Measurements from ENCODE around the gene GSC2. TPM values are rescaled to one million over a fixed set of nuclear protein-coding genes. Genes with fewer than 3 reads are reported as not detected.

GSC2 gene
- total RNA-seq, 6 experiments from 2014 or later: not detected

DNA sequence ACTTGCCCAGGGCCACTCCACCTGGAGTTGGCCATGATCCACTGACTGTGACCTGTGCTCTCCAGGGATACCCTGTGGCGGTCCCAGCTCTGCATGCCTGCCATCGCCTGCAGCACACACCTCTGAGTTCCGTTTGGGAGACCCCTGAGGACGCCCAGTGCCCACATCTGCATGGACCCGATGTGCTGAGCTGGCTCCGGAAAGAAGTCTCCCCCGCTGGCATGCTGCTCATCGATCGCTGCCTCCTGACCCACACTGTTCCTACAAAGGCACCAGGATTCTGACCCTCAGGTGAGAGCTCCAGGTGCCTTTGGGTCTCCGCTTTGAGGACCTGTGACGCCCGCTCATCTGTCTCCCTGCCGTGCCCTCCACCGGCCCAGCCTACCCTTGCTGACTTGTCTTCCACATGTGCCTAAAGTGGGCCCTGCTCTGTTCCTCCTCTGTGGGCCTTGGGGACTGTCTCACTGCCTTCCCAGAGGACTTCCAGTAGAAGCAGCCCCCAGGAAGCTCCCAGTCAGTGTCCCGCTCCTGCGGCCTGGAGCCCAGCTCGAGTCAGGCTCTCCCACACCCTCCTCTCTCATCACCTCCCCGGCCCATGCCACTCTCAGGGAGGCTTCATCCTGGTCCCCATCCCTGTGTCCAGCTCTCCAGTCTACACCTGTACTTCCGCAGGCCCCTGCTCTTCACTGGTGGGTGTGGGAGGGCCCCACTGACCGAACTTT, 34.3 kb upstream of the GSC2 start:
- TF ChIP-seq, protein P1, sequence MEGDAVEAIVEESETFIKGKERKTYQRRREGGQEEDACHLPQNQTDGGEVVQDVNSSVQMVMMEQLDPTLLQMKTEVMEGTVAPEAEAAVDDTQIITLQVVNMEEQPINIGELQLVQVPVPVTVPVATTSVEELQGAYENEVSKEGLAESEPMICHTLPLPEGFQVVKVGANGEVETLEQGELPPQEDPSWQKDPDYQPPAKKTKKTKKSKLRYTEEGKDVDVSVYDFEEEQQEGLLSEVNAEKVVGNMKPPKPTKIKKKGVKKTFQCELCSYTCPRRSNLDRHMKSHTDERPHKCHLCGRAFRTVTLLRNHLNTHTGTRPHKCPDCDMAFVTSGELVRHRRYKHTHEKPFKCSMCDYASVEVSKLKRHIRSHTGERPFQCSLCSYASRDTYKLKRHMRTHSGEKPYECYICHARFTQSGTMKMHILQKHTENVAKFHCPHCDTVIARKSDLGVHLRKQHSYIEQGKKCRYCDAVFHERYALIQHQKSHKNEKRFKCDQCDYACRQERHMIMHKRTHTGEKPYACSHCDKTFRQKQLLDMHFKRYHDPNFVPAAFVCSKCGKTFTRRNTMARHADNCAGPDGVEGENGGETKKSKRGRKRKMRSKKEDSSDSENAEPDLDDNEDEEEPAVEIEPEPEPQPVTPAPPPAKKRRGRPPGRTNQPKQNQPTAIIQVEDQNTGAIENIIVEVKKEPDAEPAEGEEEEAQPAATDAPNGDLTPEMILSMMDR (IDR thresholded peaks at IDR 0.05): no peak
- Mint-ChIP-seq H3K9me3 (no peaks in the 10 kb centered on the region), H3K27me3 (ENCODE audit: insufficient read depth) (peaks cover 2% of the 10 kb centered on the region), H3K4me1 (ENCODE audit: low read depth) (peaks cover 11% of the 10 kb centered on the region), H3K4me3 (peak overlapping the region; percentile 53; the same call in 1 of the 2 replicates), H3K36me3 (ENCODE audit: low read depth) (no peaks in the 10 kb centered on the region), H3K27ac (peak overlapping the region; percentile 92)
- DNase-seq: no peak

DNA sequence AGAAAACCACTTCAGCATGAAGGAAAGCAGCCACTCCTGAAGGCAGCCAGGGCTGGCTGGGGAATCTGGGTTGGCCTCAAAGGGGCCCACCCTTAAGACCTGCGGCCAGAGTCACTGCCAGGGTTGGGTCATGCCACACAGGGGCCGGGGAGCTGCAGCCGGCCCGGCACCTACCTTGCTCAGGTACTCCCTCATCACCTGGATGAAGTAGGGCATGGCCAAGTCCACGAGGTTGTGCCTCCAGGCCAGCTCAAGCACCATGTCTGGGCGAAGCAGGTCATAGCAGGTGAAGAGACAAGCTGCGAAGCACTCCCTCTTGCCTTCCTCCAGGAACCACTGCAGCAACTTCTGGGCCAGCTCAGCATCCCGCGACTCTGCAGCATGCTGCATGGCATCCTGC, 33.1 kb upstream of the GSC2 start:
- H3K4me3 Mint-ChIP-seq: no peak overlapping the region
- no peaks in the 10 kb centered on the region for H3K36me3 Mint-ChIP-seq (ENCODE audit: low read depth)
- peaks cover 2% of the 10 kb centered on the region for H3K27me3 Mint-ChIP-seq (ENCODE audit: insufficient read depth)

DNA sequence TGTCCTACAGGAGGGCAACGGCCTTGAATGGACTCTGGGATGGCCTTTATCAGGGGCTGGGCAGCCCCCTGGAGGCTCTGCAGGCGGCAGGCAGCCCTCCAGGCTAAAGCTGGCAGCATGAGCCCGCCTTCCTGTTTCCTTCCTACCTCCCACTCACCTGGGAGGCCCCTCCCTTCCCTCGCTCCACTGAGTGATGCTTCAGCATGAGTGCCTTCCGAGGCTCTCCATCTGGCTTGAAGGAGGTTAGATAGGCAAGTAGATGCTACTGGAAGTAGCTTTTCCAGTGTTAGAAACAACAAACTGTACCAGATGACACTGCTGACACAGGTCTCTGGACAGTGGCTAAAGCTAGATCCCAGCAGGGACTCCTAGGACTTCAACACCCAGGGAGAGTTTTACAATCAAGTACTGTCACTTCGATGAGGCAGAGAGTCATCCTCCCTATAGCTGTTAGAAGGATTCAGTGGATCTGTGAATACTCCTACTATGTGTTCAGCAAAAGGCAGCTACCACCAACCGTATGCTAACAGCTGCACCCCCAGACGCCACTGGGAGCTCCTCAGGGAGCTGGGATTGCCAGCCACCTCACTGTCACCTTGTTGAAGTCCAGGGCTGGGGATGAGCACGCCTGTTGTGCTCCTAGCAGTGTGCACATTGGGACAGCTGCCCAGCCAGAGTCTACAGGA, 32.5 kb upstream of the GSC2 start:
- peaks cover 15% of the 10 kb centered on the region for H3K4me1 Mint-ChIP-seq (ENCODE audit: low read depth)
- TF ChIP-seq, protein P1 (IDR thresholded peaks at IDR 0.05): no peak
- H3K36me3 Mint-ChIP-seq (ENCODE audit: low read depth): no peaks in the 10 kb centered on the region
- no peak overlapping the region for H3K4me3 Mint-ChIP-seq
- H3K9me3 Mint-ChIP-seq: no peaks in the 10 kb centered on the region
- peaks cover 2% of the 10 kb centered on the region for H3K27me3 Mint-ChIP-seq (ENCODE audit: insufficient read depth)
- no peak overlapping the region for H3K27ac Mint-ChIP-seq
- no peak for DNase-seq

More for the DNA sequence above, 33.1 kb upstream of the GSC2 start:
- DNase-seq: no peak
- TF ChIP-seq, protein P1 (IDR thresholded peaks at IDR 0.05): no peak
- H3K27ac Mint-ChIP-seq: no peak overlapping the region
- H3K4me1 Mint-ChIP-seq (ENCODE audit: low read depth): peaks cover 15% of the 10 kb centered on the region
- no peaks in the 10 kb centered on the region for H3K9me3 Mint-ChIP-seq

DNA sequence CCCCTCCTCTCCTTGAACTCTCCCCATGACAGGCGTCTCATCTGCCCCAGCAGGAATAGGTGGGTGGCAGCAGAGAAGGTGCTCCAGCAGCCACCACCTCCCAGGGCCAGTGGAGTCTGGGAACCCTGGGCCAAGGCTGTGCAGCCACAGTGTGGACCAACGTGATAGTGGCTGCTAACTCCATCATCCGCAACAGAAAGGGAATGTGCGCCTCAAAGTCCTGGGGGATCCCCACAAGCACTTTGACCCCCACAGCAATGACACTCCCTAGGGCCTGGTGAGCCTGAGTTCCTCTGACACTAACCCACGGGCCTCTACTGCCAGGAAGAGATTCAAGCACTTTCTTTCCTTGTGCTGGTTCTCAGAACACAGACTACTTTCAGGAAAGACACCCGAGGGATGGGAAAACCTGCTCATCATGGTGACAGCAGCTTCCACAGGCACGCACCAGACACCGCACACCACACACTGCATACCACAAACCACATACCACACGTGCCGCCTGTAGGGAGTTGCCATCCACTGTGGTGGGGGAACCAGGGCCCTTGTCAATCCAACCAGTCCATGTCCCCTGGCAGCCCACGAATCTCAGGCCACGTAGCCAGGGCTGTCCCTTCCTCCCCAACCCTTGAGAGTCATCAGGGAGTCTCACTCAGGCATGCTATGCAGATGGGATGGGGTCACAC, 31.8 kb upstream of the GSC2 start:
- no peak overlapping the region for H3K4me3 Mint-ChIP-seq
- H3K27ac Mint-ChIP-seq: no peak overlapping the region
- no peaks in the 10 kb centered on the region for H3K9me3 Mint-ChIP-seq
- TF ChIP-seq, protein P1 (IDR thresholded peaks at IDR 0.05): no peak
- peaks cover 18% of the 10 kb centered on the region for H3K4me1 Mint-ChIP-seq (ENCODE audit: low read depth)
- DNase-seq: no peak
- H3K36me3 Mint-ChIP-seq (ENCODE audit: low read depth): no peaks in the 10 kb centered on the region
- H3K27me3 Mint-ChIP-seq (ENCODE audit: insufficient read depth): peaks cover 2% of the 10 kb centered on the region

DNA sequence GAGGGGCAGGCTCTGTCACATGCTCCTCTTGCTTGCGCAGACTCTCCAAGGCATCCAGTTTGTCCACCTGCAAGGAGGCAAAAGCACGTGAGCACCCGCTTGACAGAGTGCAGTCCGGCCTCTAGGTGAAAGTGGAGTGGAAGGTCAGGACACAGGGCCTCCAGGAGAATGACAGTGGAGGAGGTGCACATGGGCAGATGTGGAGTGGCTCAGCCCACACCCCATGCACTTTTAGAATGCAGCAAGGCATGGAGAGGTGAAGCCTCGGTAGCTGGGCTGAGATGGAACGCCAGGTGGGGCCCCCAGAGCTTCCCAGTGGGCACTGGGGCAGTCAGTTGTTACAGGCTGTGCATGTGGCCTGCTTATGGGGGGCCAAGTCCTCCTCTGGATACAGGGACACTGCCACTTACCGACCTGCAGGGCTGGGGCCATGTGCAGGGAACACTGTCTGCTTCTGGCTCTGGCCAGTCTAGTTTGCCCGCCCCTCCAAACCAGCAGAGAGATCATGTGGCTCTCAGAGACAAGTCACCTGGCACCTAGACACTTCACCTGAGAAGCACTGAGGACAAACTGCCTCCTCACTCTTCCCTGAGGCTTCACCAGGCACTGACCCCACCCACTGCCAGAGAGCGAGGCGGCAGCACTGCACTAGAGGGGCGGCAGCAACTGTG, 30.8 kb upstream of the GSC2 start:
- H3K27ac Mint-ChIP-seq: no peak overlapping the region
- H3K4me1 Mint-ChIP-seq (ENCODE audit: low read depth): peaks cover 24% of the 10 kb centered on the region
- no peak for DNase-seq
- no peak overlapping the region for H3K4me3 Mint-ChIP-seq
- TF ChIP-seq, protein P1 (IDR thresholded peaks at IDR 0.05): no peak
- no peaks in the 10 kb centered on the region for H3K36me3 Mint-ChIP-seq (ENCODE audit: low read depth)
- peaks cover 4% of the 10 kb centered on the region; the same call in 1 of the 2 replicates for H3K27me3 Mint-ChIP-seq (ENCODE audit: insufficient read depth)
- no peaks in the 10 kb centered on the region for H3K9me3 Mint-ChIP-seq

Measured in HFFc6 (cell line).